8988T (cell line): Measurements from ENCODE around the gene KNG1.
A peak's percentile ranks its signal among the peaks of the same experiment; 100 is the strongest.

Source experiments
- DNase-seq: peaks from one replicate; pipeline ENCODE4 v3.0.0; 2011

KNG1 gene

GRCh38 chr3:186782542-186783057, 65.4 kb downstream of the KNG1 start:
- no peak for DNase-seq

GRCh38 chr3:186783058-186783730, 66.0 kb downstream of the KNG1 start, which contains the start of gene EIF4A2:
Gene EIF4A2 (plus strand): TSS chr3:186783577. CDS start chr3:186783611, 34 bp downstream.
- DNase-seq, result peak; percentile 87

GRCh38 chr3:186783731-186784515, 66.8 kb downstream of the KNG1 start:
- no peak for DNase-seq

GRCh38 chr3:186784820-186785494, 67.8 kb downstream of the KNG1 start:
- no peak for DNase-seq

- DNase-seq, result no peak
Observed at GRCh38 chr3:186785495-186786018, 68.4 kb downstream of the KNG1 start.

- no peak for DNase-seq
Observed at GRCh38 chr3:186786922-186787321, 69.8 kb downstream of the KNG1 start.

- no peak for DNase-seq
Observed at GRCh38 chr3:186787642-186788481, 70.7 kb downstream of the KNG1 start.

GRCh38 chr3:186788482-186789370, 71.6 kb downstream of the KNG1 start:
- no peak for DNase-seq

- no peak for DNase-seq
Observed at GRCh38 chr3:186789554-186790260, 72.5 kb downstream of the KNG1 start.

- no peak for DNase-seq
Observed at GRCh38 chr3:186790261-186790981, 73.3 kb downstream of the KNG1 start.
